Measurements from ENCODE around the gene SCN5A. TPM values are rescaled to one million over a fixed set of nuclear protein-coding genes. Genes with fewer than 3 reads are reported as not detected.

SCN5A gene
- polyA plus RNA-seq, 1 donor from 2014 or later: not detected

GRCh38 chr3:38576526-38577370, 72.7 kb downstream of the SCN5A start:
- Histone ChIP-seq H3K27ac (ENCODE audit: low read length) (no peak overlapping the region), H3K9ac (ENCODE audit: low read length) (no peak overlapping the region), H3K4me2 (ENCODE audit: low read length) (no peak overlapping the region), H3F3A (ENCODE audit: insufficient read depth, low read length, poor library complexity, severe bottlenecking) (no peaks in the 10 kb centered on the region), H2AFZ (ENCODE audit: low read depth, low read length) (no peak overlapping the region), H3K79me2 (replicated peaks; ENCODE audit: insufficient read depth, low read length) (no peaks in the 10 kb centered on the region), H3K27me3 (ENCODE audit: insufficient read depth, low read depth, low read length) (no peaks in the 10 kb centered on the region), H4K20me1 (ENCODE audit: insufficient read depth) (no peaks in the 10 kb centered on the region), H3K4me3 (ENCODE audit: low read length) (no peak overlapping the region), H3K9me2 (ENCODE audit: insufficient read depth, low read length) (no peaks in the 10 kb centered on the region), H3K36me3 (ENCODE audit: insufficient read depth, low read length) (no peaks in the 10 kb centered on the region), H3K9me3 (ENCODE audit: low read length) (no peaks in the 10 kb centered on the region)
- TF ChIP-seq MXI1 (conservative IDR thresholded peaks at IDR 0.05; ENCODE audit: poor library complexity, severe bottlenecking) (no peak), EP300 (conservative IDR thresholded peaks at IDR 0.05; ENCODE audit: poor library complexity, severe bottlenecking) (no peak), EZH2 (IDR thresholded peaks at IDR 0.05; ENCODE audit: borderline replicate concordance, insufficient read depth, low read length, poor library complexity, severe bottlenecking) (no peak), POLR2AphosphoS5 (IDR thresholded peaks at IDR 0.05) (no peak), SMC3 (conservative IDR thresholded peaks at IDR 0.05; ENCODE audit: poor library complexity) (no peak), REST (IDR thresholded peaks at IDR 0.05; ENCODE audit: borderline replicate concordance) (no peak), TAF1 (IDR thresholded peaks at IDR 0.05; ENCODE audit: low read depth) (no peak), RAD21 (conservative IDR thresholded peaks at IDR 0.05) (no peak), CTCF (IDR thresholded peaks at IDR 0.05; ENCODE audit: poor library complexity, severe bottlenecking) (no peak)

- Histone ChIP-seq H3K9ac (ENCODE audit: low read length) (no peak overlapping the region), H3K27me3 (ENCODE audit: insufficient read depth, low read depth, low read length) (no peaks in the 10 kb centered on the region), H3K4me2 (ENCODE audit: low read length) (no peak overlapping the region), H3K79me2 (replicated peaks; ENCODE audit: insufficient read depth, low read length) (no peaks in the 10 kb centered on the region), H3K9me3 (ENCODE audit: low read length) (no peaks in the 10 kb centered on the region), H3K4me3 (ENCODE audit: low read length) (no peak overlapping the region), H3K9me2 (ENCODE audit: insufficient read depth, low read length) (no peaks in the 10 kb centered on the region), H2AFZ (ENCODE audit: low read depth, low read length) (no peak overlapping the region), H3F3A (ENCODE audit: insufficient read depth, low read length, poor library complexity, severe bottlenecking) (no peaks in the 10 kb centered on the region), H4K20me1 (ENCODE audit: insufficient read depth) (no peaks in the 10 kb centered on the region), H3K27ac (ENCODE audit: low read length) (no peak overlapping the region), H3K36me3 (ENCODE audit: insufficient read depth, low read length) (no peaks in the 10 kb centered on the region)
- no peak for TF ChIP-seq POLR2AphosphoS5 (IDR thresholded peaks at IDR 0.05)
- no peak for TF ChIP-seq EZH2 (IDR thresholded peaks at IDR 0.05; ENCODE audit: borderline replicate concordance, insufficient read depth, low read length, poor library complexity, severe bottlenecking)
- no peak for TF ChIP-seq REST (IDR thresholded peaks at IDR 0.05; ENCODE audit: borderline replicate concordance)
- TF ChIP-seq CTCF (IDR thresholded peaks at IDR 0.05; ENCODE audit: poor library complexity, severe bottlenecking): no peak
- no peak for TF ChIP-seq MXI1 (conservative IDR thresholded peaks at IDR 0.05; ENCODE audit: poor library complexity, severe bottlenecking)
- no peak for TF ChIP-seq RAD21 (conservative IDR thresholded peaks at IDR 0.05)
- no peak for TF ChIP-seq TAF1 (IDR thresholded peaks at IDR 0.05; ENCODE audit: low read depth)
- no peak for TF ChIP-seq EP300 (conservative IDR thresholded peaks at IDR 0.05; ENCODE audit: poor library complexity, severe bottlenecking)
- no peak for TF ChIP-seq SMC3 (conservative IDR thresholded peaks at IDR 0.05; ENCODE audit: poor library complexity)
These were observed 73.4 kb downstream of the SCN5A start for GRCh38 chr3:38576131-38576525.

Measured in neural cell (in vitro differentiated cells).